PFSK-1 (cell line): Measurements from ENCODE around the gene ZFC3H1.

Source experiments
- FOXP2 ChIP-seq: optimal IDR thresholded peaks from 2 replicates; pipeline ENCODE3; 2011; ENCODE audit warnings: borderline replicate concordance, control low read depth, inconsistent platforms; ENCODE audit not compliant: insufficient read depth; ENCODE audit errors: extremely low read length, extremely low read depth
- POLR2AphosphoS5 ChIP-seq: IDR thresholded peaks from 2 replicates; pipeline ENCODE4 v1.6.1; 2012; ENCODE audit warnings: low read depth, mild to moderate bottlenecking, control low read depth, low read length, moderate library complexity
- SIN3A ChIP-seq: IDR thresholded peaks from 2 replicates; pipeline ENCODE4 v1.6.1; 2012; ENCODE audit warnings: mild to moderate bottlenecking, low read length, moderate library complexity, borderline replicate concordance; ENCODE audit not compliant: insufficient read depth
- TAF1 ChIP-seq: IDR thresholded peaks from 2 replicates; pipeline ENCODE4 v1.6.1; 2012; ENCODE audit warnings: low read length, control low read depth, borderline replicate concordance; ENCODE audit not compliant: insufficient read depth
- TF ChIP-seq, protein P1 (sequence below), 2 experiments: IDR thresholded peaks; 2 replicates each; pipeline versions ENCODE4 v1.6.1 to v1.8.0; 2011 to 2012; ENCODE audit warnings: low read depth in 2 of 2, low read length in 2 of 2, control low read depth in 1 of 2, inconsistent platforms in 1 of 2, mild to moderate bottlenecking in 1 of 2, moderate library complexity in 1 of 2; ENCODE audit not compliant: insufficient read depth in 1 of 2

Gene ZFC3H1

DNA sequence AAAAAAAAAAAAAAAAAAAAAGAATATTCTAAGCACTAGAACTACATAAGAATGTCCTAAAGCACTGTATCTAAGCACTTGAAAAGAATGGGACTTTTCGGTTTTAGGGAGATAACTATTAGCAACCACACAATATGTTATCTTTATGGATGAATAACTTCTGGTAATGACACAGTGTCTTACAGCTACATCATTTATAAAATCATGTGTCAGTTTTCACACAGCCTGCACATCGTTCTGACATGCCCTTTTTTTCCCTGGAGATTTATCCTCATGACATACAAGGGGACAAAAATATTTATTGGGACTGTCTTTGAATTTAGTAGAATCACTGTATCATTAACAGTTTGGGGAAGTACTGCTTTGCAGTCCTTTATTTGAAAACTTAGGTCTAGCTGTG is 39.6 kb upstream of the ZFC3H1 start:
- TF ChIP-seq POLR2AphosphoS5 (no peak), SIN3A (no peak), FOXP2 (no peak), TAF1 (no peak)
- TF ChIP-seq, protein P1, sequence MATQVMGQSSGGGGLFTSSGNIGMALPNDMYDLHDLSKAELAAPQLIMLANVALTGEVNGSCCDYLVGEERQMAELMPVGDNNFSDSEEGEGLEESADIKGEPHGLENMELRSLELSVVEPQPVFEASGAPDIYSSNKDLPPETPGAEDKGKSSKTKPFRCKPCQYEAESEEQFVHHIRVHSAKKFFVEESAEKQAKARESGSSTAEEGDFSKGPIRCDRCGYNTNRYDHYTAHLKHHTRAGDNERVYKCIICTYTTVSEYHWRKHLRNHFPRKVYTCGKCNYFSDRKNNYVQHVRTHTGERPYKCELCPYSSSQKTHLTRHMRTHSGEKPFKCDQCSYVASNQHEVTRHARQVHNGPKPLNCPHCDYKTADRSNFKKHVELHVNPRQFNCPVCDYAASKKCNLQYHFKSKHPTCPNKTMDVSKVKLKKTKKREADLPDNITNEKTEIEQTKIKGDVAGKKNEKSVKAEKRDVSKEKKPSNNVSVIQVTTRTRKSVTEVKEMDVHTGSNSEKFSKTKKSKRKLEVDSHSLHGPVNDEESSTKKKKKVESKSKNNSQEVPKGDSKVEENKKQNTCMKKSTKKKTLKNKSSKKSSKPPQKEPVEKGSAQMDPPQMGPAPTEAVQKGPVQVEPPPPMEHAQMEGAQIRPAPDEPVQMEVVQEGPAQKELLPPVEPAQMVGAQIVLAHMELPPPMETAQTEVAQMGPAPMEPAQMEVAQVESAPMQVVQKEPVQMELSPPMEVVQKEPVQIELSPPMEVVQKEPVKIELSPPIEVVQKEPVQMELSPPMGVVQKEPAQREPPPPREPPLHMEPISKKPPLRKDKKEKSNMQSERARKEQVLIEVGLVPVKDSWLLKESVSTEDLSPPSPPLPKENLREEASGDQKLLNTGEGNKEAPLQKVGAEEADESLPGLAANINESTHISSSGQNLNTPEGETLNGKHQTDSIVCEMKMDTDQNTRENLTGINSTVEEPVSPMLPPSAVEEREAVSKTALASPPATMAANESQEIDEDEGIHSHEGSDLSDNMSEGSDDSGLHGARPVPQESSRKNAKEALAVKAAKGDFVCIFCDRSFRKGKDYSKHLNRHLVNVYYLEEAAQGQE (IDR thresholded peaks at IDR 0.05; ENCODE audit: insufficient read depth in 1 of 2, low read depth in 2 of 2, low read length in 2 of 2): no peak

DNA sequence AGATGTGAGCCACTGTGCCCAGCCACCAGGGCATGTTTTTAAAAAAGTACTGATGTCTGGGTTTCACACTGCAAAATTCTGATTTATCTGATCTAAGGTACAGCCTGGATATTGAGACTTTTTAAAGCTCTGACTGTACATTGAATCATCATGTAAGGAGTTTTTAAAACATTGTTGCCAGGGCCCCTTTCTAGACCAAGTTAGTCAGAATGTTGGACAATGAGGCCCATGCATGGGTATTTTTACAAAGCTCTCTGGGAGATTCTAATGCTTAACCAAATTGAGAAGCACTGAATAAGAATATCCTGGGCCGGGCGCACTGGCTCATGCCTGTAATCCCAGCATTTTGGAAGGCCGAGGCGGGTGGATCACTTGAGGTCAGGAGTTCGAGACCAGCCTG is 38.9 kb upstream of the ZFC3H1 start:
- TF ChIP-seq, protein P1 (IDR thresholded peaks at IDR 0.05; ENCODE audit: insufficient read depth in 1 of 2, low read depth in 2 of 2, low read length in 2 of 2): no peak
- no peak for TF ChIP-seq SIN3A
- TF ChIP-seq FOXP2: no peak
- TF ChIP-seq TAF1: no peak
- TF ChIP-seq POLR2AphosphoS5: no peak

DNA sequence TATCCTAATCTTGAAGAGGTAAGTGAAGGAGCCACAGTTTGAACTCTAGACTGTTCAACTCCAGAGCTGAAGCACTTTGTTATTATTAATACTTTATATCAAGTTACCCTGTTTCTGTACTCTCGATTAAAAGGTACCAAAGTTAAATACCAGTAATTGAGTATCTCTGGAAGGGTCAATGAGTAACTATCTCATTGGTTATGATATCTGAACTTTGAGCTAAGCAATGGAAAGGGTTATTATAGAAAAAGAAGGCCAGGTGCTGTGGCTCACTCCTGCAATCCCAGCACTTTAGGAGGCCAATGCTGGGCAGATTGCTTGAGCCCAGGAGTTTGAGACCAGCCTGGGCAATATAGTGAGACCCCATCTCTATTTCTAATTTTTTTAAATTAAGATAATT is 32.1 kb upstream of the ZFC3H1 start:
- TF ChIP-seq SIN3A: no peak
- TF ChIP-seq FOXP2: no peak
- TF ChIP-seq POLR2AphosphoS5: no peak

DNA sequence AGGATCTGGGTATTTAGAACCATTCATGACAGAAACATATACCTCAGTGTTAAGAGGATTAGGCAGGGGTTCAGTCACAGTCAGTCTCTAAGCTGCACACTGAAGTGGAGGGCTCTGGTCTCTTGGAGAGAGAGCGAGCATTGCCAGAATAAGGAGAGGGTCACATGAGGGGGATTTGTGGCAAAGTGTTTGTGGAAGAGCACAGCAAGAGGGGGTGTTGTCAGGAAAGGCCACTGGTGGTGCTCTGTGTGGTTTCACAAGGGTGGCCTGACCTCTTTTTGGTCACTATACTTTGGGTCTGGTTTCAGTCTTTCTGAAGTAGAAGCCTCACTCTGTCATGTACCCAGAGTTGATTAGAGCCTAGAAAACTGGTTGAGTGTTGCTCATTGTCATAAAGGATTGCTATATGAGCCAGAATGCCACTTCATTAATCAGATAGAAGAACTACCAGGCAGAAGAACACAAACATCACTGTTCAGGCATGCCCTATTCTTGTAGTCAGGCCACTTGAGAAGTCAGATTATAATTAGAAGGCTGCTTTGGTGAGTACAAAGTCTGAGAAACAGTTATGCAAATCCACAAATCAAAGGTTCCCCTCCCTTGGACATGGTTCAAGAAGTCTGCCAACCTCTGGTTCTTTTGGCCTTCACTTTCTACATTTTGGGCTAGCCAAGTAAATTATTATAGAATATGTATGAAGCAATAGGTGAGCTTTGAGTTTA is 30.6 kb upstream of the ZFC3H1 start:
- TF ChIP-seq FOXP2 (no peak), POLR2AphosphoS5 (no peak), TAF1 (no peak), SIN3A (no peak)
- TF ChIP-seq, protein P1 (IDR thresholded peaks at IDR 0.05; ENCODE audit: insufficient read depth in 1 of 2, low read depth in 2 of 2, low read length in 2 of 2): no peak

DNA sequence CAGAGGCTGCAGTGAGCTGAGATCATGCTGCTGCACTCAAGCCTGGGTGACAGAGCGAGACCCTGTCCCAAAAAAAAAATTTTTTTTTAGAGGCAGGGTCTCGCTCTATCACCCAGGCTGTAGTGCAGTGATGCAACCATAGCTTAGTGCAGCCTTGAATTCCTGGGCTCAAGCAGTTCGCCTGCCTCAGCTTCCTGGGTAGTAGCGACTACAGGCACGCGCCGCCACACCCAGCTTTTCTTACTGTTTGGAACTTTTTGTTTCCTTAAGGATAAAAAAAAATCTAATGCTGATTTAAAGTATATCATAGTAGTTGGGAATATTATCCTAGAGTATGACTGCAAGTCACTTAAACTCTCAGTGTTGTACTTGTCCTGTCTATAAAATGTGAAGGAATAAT is 29.5 kb upstream of the ZFC3H1 start:
- TF ChIP-seq POLR2AphosphoS5: no peak
- TF ChIP-seq, protein P1 (IDR thresholded peaks at IDR 0.05; ENCODE audit: insufficient read depth in 1 of 2, low read depth in 2 of 2, low read length in 2 of 2): no peak
- TF ChIP-seq FOXP2: no peak
- TF ChIP-seq SIN3A: no peak
- no peak for TF ChIP-seq TAF1
